ENCODE results near the gene DMXL1.

GRCh38 chr5:119076080-119076479 is 5.2 kb downstream of the DMXL1 start:
- TF ChIP-seq CTCF (IDR thresholded peaks at IDR 0.05) (no peak), POLR2A (IDR thresholded peaks at IDR 0.05) (no peak)

Measured in Peyer's patch (tissue), 4 donors.